ENCODE measurements around the gene HOXD12. TPM values are rescaled to one million over a fixed set of nuclear protein-coding genes. Genes with fewer than 3 reads are reported as not detected.
A peak's percentile ranks its signal among the peaks of the same experiment; 100 is the strongest.

Gene HOXD12
- total RNA-seq, 1 experiment from 2014 or later, result 0.27 TPM

GRCh38 chr2:176140513-176141317 lies 41.1 kb downstream of the HOXD12 start (continued):
- TF ChIP-seq ATF3 (IDR thresholded peaks at IDR 0.05) (no peak), EZH2 (IDR thresholded peaks at IDR 0.05) (no peak), MAX (IDR thresholded peaks at IDR 0.05) (peak; percentile 67), CEBPB (IDR thresholded peaks at IDR 0.05; ENCODE audit: low read depth) (no peak), EGR1 (IDR thresholded peaks at IDR 0.05; ENCODE audit: low read depth) (no peak), REST (IDR thresholded peaks at IDR 0.05; ENCODE audit: low read depth) (no peak), SP1 (IDR thresholded peaks at IDR 0.05; ENCODE audit: low read depth) (no peak)

- ATAC-seq, result no peak
- Histone ChIP-seq H3K9me2 (ENCODE audit: insufficient read depth) (no peaks in the 10 kb centered on the region), H3K9me3 (ENCODE audit: control insufficient read depth in 1 of 2, insufficient read depth in 1 of 2, low read depth in 1 of 2, low read length in 2 of 2) (no peaks in the 10 kb centered on the region), H3K79me2 (ENCODE audit: insufficient read depth, low read length) (no peaks in the 10 kb centered on the region), H3K4me3 (replicated peaks in 1 of 2; ENCODE audit: low read depth in 1 of 2, low read length in 2 of 2) (no peak overlapping the region), H3K4me1 (ENCODE audit: control insufficient read depth in 1 of 2, insufficient read depth in 2 of 2, low read length in 2 of 2) (peaks cover 2 to 12% of the 10 kb centered on the region in 2 experiments; a peak in 3 of 4 replicates), H2AFZ (ENCODE audit: low read depth, low read length, poor library complexity, severe bottlenecking) (no peak overlapping the region), H3K9ac (ENCODE audit: low read length) (no peak overlapping the region), H3K4me2 (ENCODE audit: low read length) (no peak overlapping the region), H4K20me1 (ENCODE audit: insufficient read depth) (no peaks in the 10 kb centered on the region), H3K27ac (ENCODE audit: low read depth, low read length) (no peak overlapping the region), H3K36me3 (ENCODE audit: control insufficient read depth in 1 of 2, insufficient read depth in 2 of 2, low read length in 2 of 2) (no peaks in the 10 kb centered on the region), H3K27me3 (ENCODE audit: insufficient read depth, low read length) (no peaks in the 10 kb centered on the region)
- TF ChIP-seq ZNF274 (IDR thresholded peaks at IDR 0.05; ENCODE audit: low read depth, low read length), result no peak
- no peak for TF ChIP-seq FOSL1 (IDR thresholded peaks at IDR 0.05; ENCODE audit: low read depth)
- TF ChIP-seq ZFX (IDR thresholded peaks at IDR 0.05), result no peak
- TF ChIP-seq REST (IDR thresholded peaks at IDR 0.05; ENCODE audit: low read depth), result no peak
- TF ChIP-seq EZH2 (IDR thresholded peaks at IDR 0.05), result no peak
- no peak for TF ChIP-seq EGR1 (IDR thresholded peaks at IDR 0.05; ENCODE audit: low read depth)
- no peak for TF ChIP-seq POLR2A (IDR thresholded peaks at IDR 0.05; ENCODE audit: borderline replicate concordance, extremely low read depth, insufficient read depth, insufficient read length)
- TF ChIP-seq YY1 (IDR thresholded peaks at IDR 0.05; ENCODE audit: extremely low read depth, insufficient replicate concordance, low read depth, low read length), result no peak
- no peak for TF ChIP-seq CTCF (IDR thresholded peaks at IDR 0.05 in 2 of 3, conservative IDR thresholded peaks at IDR 0.05 in 1 of 3; ENCODE audit: borderline replicate concordance in 1 of 3, insufficient read depth in 1 of 3, low read depth in 2 of 3, low read length in 2 of 3)
- intact Hi-C loops (cut with micrococcal nuclease), result no loop called here
- RAD21 ChIA-PET (ENCODE audit: low non-redundant PET in 1 of 2, low total read pairs in 2 of 2, uncharacterized antibody in 2 of 2, unreplicated experiment in 2 of 2), result no interaction called here
- DNase-seq (ENCODE audit: low read depth, low spot score), result no peak
- BruUV-seq (replicated peaks), result no TSS peak
- CTCF ChIA-PET, result interaction anchor here (6.5 kb wide), 1 partner anchor 314 kb away, joined by 109 read pairs; no protein-coding TSS in a partner anchor
- POLR2A ChIA-PET, result no interaction called here
Measured at GRCh38 chr2:176142281-176142680, 42.7 kb downstream of the HOXD12 start.

All from HCT116 (cell line).